ENCODE measurements around the gene ZBTB9. TPM values are rescaled to one million over a fixed set of nuclear protein-coding genes. Genes with fewer than 3 reads are reported as not detected.

ZBTB9 gene
- total RNA-seq, 4 donors from 2014 or later, result 5.9 to 9.9 (median 7.4) TPM

DNA sequence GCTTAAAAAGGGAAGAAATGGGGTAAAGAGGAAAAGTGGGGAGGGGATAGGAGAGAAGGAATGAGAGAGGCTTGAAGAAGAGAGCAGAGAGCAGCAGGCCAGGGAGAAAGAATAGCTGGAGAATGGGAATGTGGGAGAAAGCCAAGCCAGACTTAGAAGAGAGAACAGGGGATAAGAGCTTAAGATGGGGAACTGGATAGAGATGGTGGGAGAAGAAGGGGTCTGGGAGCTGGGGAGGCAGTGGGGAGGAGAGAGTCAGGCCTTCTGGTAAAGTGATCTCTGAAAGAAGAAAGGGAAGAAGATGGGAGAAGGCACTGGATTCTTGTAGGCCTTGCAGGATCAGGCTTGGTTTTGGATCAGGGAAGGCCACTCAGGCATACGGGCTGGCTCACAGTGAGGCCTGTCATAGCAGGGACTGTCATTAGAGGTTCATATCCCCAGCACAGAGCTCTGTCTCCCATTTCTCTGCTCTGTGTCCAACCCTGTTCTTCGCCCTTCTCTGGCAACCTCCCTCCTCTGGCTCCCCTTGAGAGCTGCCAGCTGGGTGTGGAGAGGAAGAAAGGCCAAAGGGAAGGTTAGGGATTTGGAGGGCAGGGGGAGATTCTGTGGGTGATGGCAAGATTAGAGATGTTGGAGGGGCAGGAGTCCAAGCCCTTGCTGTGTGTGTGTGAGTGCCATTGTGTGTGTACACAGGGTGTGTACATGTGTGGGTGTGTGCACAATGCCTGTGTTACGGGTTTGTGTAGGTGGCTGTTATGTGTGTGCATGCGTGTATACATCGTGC lies 25.2 kb upstream of the ZBTB9 start:
- no peak for TF ChIP-seq POLR2AphosphoS5 (IDR thresholded peaks at IDR 0.05)
- no peak for TF ChIP-seq EP300 (IDR thresholded peaks at IDR 0.05)
- no peak for TF ChIP-seq POLR2A (IDR thresholded peaks at IDR 0.05)
- TF ChIP-seq, protein P1, sequence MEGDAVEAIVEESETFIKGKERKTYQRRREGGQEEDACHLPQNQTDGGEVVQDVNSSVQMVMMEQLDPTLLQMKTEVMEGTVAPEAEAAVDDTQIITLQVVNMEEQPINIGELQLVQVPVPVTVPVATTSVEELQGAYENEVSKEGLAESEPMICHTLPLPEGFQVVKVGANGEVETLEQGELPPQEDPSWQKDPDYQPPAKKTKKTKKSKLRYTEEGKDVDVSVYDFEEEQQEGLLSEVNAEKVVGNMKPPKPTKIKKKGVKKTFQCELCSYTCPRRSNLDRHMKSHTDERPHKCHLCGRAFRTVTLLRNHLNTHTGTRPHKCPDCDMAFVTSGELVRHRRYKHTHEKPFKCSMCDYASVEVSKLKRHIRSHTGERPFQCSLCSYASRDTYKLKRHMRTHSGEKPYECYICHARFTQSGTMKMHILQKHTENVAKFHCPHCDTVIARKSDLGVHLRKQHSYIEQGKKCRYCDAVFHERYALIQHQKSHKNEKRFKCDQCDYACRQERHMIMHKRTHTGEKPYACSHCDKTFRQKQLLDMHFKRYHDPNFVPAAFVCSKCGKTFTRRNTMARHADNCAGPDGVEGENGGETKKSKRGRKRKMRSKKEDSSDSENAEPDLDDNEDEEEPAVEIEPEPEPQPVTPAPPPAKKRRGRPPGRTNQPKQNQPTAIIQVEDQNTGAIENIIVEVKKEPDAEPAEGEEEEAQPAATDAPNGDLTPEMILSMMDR (IDR thresholded peaks at IDR 0.05), result no peak
- Histone ChIP-seq H3K27me3 (no peaks in the 10 kb centered on the region), H3K9me3 (no peaks in the 10 kb centered on the region), H3K4me1 (peaks cover 67% of the 10 kb centered on the region), H3K4me3 (peak overlapping the region; percentile 3), H3K27ac (peak overlapping the region; percentile 92), H3K36me3 (peaks cover 8% of the 10 kb centered on the region)
- peak in 1 of 2 donors; percentile 50 for DNase-seq (ENCODE audit: low spot score in 2 of 2)
- 38% methylated on average over 5 of the region's 5 CpGs for WGBS

DNA sequence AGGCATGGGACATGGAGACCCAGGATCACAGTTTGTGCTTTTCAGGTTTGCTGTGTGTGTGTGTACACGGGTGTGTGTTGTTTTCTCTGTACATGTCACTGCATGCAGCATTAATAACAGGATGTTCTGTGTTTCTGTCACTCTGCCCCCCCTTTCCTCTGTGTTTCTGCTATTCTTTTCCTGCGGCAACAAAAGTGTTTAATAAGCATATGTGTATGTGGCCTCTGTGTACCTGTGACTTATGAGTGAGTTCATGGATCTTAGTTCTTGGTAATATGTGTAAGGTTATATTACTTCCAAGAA lies 24.7 kb upstream of the ZBTB9 start:
- H3K4me1 ChIP-seq, result peaks cover 65% of the 10 kb centered on the region
- DNase-seq (ENCODE audit: low spot score in 2 of 2), result no peak
- H3K27ac ChIP-seq, result peak overlapping the region; percentile 92
- no peaks in the 10 kb centered on the region for H3K27me3 ChIP-seq
- no peak overlapping the region for H3K4me3 ChIP-seq
- H3K36me3 ChIP-seq, result peaks cover 8% of the 10 kb centered on the region
- no peaks in the 10 kb centered on the region for H3K9me3 ChIP-seq
- no peak for TF ChIP-seq EP300 (IDR thresholded peaks at IDR 0.05)
- no peak for TF ChIP-seq POLR2AphosphoS5 (IDR thresholded peaks at IDR 0.05)
- TF ChIP-seq, protein P1 (IDR thresholded peaks at IDR 0.05), result no peak
- no peak for TF ChIP-seq POLR2A (IDR thresholded peaks at IDR 0.05)
- whole genome bisulfite sequencing, result 16% methylated on average over 2 of the region's 2 CpGs

DNA sequence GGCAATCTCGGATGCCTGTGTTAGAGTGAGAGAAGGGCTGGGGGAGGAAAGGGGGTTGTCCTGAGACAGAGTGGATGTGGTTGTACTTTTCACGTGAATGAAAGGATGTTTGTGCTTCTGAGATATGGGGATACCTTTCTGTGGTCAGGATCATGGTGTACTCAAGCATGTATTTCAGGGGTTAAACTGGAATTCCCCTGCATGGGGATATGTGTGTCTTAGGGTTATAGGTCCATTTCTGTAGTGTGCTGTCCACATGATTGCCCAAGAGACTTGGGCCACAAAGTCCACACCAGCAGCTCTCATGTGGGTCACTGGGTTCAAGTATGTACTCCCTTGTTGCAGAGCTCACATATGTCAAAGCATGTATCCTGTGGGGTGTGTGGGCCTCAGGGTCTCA lies 24.0 kb upstream of the ZBTB9 start:
- H3K36me3 ChIP-seq, result peaks cover 12% of the 10 kb centered on the region
- no peaks in the 10 kb centered on the region for H3K27me3 ChIP-seq
- no peak overlapping the region for H3K4me3 ChIP-seq
- TF ChIP-seq, protein P1 (IDR thresholded peaks at IDR 0.05), result no peak
- TF ChIP-seq POLR2AphosphoS5 (IDR thresholded peaks at IDR 0.05), result no peak
- no peak for TF ChIP-seq POLR2A (IDR thresholded peaks at IDR 0.05)
- TF ChIP-seq EP300 (IDR thresholded peaks at IDR 0.05), result no peak
- no peak for DNase-seq (ENCODE audit: low spot score in 2 of 2)
- H3K9me3 ChIP-seq, result no peaks in the 10 kb centered on the region
- no peak overlapping the region for H3K27ac ChIP-seq
- H3K4me1 ChIP-seq, result peaks cover 59% of the 10 kb centered on the region
- WGBS, result 59% methylated on average over 2 of the region's 2 CpGs

DNA sequence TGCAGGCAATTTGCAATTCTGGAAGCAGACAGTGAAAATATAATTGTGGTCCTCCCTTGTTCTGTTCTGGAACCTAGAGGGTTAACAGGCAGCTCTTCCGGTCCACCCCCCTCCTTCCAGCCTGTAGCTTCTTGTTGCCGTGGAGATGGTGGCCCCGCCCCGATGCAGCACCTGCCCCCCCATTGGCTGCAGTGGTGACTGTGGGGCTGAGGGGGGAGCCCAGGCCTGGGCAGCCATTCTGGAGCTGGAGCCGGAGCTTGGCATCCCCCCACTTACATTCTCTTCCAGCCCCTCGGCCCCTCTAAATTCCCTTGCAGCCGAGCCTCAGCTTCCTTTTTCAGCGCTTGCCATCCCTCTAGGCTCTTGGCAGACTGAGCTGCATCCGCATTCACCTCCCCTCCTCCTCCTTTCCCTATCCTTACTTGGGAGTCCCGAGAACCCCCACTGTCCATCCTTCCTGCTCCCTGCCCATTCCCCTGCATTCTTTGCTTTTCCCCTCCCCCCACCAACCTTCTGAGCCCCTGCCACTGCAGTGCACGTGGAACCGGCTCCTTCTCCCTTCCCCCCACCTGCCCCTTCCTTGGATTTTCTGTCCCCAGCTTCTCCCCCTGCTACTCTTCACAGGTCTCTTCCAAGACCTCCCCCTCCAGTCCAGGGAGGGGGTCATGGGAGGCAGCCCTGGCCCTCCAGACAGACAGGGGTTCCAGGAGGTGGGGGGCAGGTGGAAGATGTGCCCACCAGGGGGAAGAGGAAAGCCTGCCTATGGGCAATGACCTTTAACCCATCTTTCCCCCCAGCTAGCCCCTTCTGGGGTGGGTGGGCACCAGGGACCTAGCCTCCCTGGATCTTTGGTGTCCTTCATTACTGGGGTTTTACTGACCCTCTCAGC lies 23.1 kb upstream of the ZBTB9 start:
- no peak overlapping the region for H3K27ac ChIP-seq

More for the DNA sequence above, 23.1 kb upstream of the ZBTB9 start:
- H3K36me3 ChIP-seq, result peaks cover 21% of the 10 kb centered on the region
- TF ChIP-seq, protein P1 (IDR thresholded peaks at IDR 0.05), result no peak
- no peak for TF ChIP-seq POLR2AphosphoS5 (IDR thresholded peaks at IDR 0.05)
- DNase-seq (ENCODE audit: low spot score in 2 of 2), result no peak
- 7% methylated on average over 12 of the region's 12 CpGs for WGBS
- H3K27me3 ChIP-seq, result no peaks in the 10 kb centered on the region
- peaks cover 52% of the 10 kb centered on the region for H3K4me1 ChIP-seq
- no peaks in the 10 kb centered on the region for H3K9me3 ChIP-seq
- H3K4me3 ChIP-seq, result no peak overlapping the region

Measured in suprapubic skin (tissue), 4 donors.